Measurements from ENCODE around the gene SSU72. TPM values are rescaled to one million over a fixed set of nuclear protein-coding genes. Genes with fewer than 3 reads are reported as not detected.

Gene SSU72
- total RNA-seq = 144 TPM
- long read RNA-seq, full-length matches to known transcripts = 80 of 99 reads
- long read RNA-seq, partial matches to known transcripts = 7 of 99 reads
- long read RNA-seq, other reads (novel, unspliced or antisense) = 12 of 99 reads

GRCh38 chr1:1574721-1575537, at the start of gene SSU72:
Gene SSU72, minus strand, starts transcription at chr1:1574863. Its CDS starts 306 bp downstream, at chr1:1574557.
- peak; percentile 98 for DNase-seq (ENCODE audit: low spot score)

- no peak for DNase-seq (ENCODE audit: low spot score)
Observed at GRCh38 chr1:1623631-1624442, 49.2 kb upstream of the SSU72 start.

GRCh38 chr1:1623181-1623630, 48.5 kb upstream of the SSU72 start:
- no peak for DNase-seq (ENCODE audit: low spot score)

- no peak for DNase-seq (ENCODE audit: low spot score)
Observed at GRCh38 chr1:1622788-1623094, 48.1 kb upstream of the SSU72 start.

- no peak for DNase-seq (ENCODE audit: low spot score)
Observed at GRCh38 chr1:1622010-1622787, 47.5 kb upstream of the SSU72 start.

GRCh38 chr1:1621173-1622009, 46.7 kb upstream of the SSU72 start:
- DNase-seq (ENCODE audit: low spot score) = no peak

GRCh38 chr1:1620433-1621139, 45.9 kb upstream of the SSU72 start:
- no peak for DNase-seq (ENCODE audit: low spot score)

GRCh38 chr1:1619917-1620361, 45.3 kb upstream of the SSU72 start:
- no peak for DNase-seq (ENCODE audit: low spot score)

- no peak for DNase-seq (ENCODE audit: low spot score)
Observed at GRCh38 chr1:1618396-1619068, 43.9 kb upstream of the SSU72 start.

GRCh38 chr1:1617925-1618324, 43.3 kb upstream of the SSU72 start:
- no peak for DNase-seq (ENCODE audit: low spot score)

GRCh38 chr1:1617516-1617915, 42.9 kb upstream of the SSU72 start:
- DNase-seq (ENCODE audit: low spot score) = no peak

- no peak for DNase-seq (ENCODE audit: low spot score)
Observed at GRCh38 chr1:1616838-1617237, 42.2 kb upstream of the SSU72 start.

- no peak for DNase-seq (ENCODE audit: low spot score)
Observed at GRCh38 chr1:1616045-1616790, 41.6 kb upstream of the SSU72 start.

- peak; percentile 99 for DNase-seq (ENCODE audit: low spot score)
Observed at GRCh38 chr1:1615256-1616044, 40.8 kb upstream of the SSU72 start, which contains the start of gene MIB2. Gene MIB2, plus strand, starts transcription at chr1:1615500. Its CDS starts 7,953 bp downstream, at chr1:1623453.

- no peak for DNase-seq (ENCODE audit: low spot score)
Observed at GRCh38 chr1:1614954-1615255, 40.2 kb upstream of the SSU72 start.

GRCh38 chr1:1614204-1614953, 39.7 kb upstream of the SSU72 start:
- no peak for DNase-seq (ENCODE audit: low spot score)

GRCh38 chr1:1613509-1614082, 38.9 kb upstream of the SSU72 start:
- DNase-seq (ENCODE audit: low spot score) = no peak
